H1 (cell line): ENCODE results near the gene ARNT2. TPM values are rescaled to one million over a fixed set of nuclear protein-coding genes. Genes with fewer than 3 reads are reported as not detected.

Source experiments
- CTCF ChIA-PET: fragments of 300-600 bp; sonication (Branson Sonifier 250); formaldehyde crosslinking; loops from one replicate; lab custom pipeline; 2021; ENCODE audit not compliant: partially characterized antibody; lab: Charles Lee
- POLR2A ChIA-PET: fragments of 300-600 bp; sonication (Branson Sonifier 250); formaldehyde crosslinking; loops from one replicate; lab custom pipeline; 2021; ENCODE audit warnings: inconsistent platforms; ENCODE audit not compliant: partially characterized antibody; lab: Charles Lee
- DNase-seq, 2 experiments: peaks; one replicate each; pipeline versions ENCODE4 v3.0.0 to v3.0.0-alpha.2; 2010 to 2022; ENCODE audit warnings: low spot score in 2 of 2, low read depth in 1 of 2, mixed read lengths in 1 of 2
- FAIRE-seq: peaks from 2 replicates; lab custom pipeline; 2011; peaks lifted over from hg19 to GRCh38; lab: Jason Lieb, UNC
- H2AFZ ChIP-seq: 2 replicates; pipeline ENCODE4 v1.8.1; 2012; ENCODE audit warnings: low read length, inconsistent platforms
- H2AK5ac ChIP-seq: 2 replicates; pipeline ENCODE4 v1.6.1; 2013; ENCODE audit warnings: low read depth, low read length
- H2BK120ac ChIP-seq: replicated peaks from 2 replicates; pipeline ENCODE3; 2013; ENCODE audit warnings: low read depth, low read length, inconsistent platforms
- H2BK12ac ChIP-seq: 2 replicates; pipeline ENCODE4 v1.6.1; 2013; ENCODE audit warnings: low read depth, low read length
- H2BK15ac ChIP-seq: 2 replicates; pipeline ENCODE4 v1.6.1; 2013; ENCODE audit warnings: low read length
- H2BK20ac ChIP-seq: 2 replicates; pipeline ENCODE4 v1.6.1; 2013; ENCODE audit warnings: low read length
- H2BK5ac ChIP-seq: 2 replicates; pipeline ENCODE4 v1.6.1; 2013; ENCODE audit warnings: low read depth, low read length
- H3K14ac ChIP-seq: 2 replicates; pipeline ENCODE4 v1.6.1; 2013; ENCODE audit warnings: inconsistent platforms; ENCODE audit not compliant: insufficient read length
- H3K18ac ChIP-seq: 2 replicates; pipeline ENCODE4 v1.6.1; 2013; ENCODE audit warnings: low read length; ENCODE audit errors: extremely low read depth
- H3K23ac ChIP-seq: 2 replicates; pipeline ENCODE4 v1.6.1; 2013; ENCODE audit warnings: inconsistent platforms; ENCODE audit not compliant: insufficient read length
- H3K23me2 ChIP-seq: 2 replicates; pipeline ENCODE4 v1.6.1; 2013; ENCODE audit warnings: low read depth, low read length
- H3K27ac ChIP-seq: 2 replicates; pipeline ENCODE4 v1.6.1; 2011; ENCODE audit warnings: low read depth, low read length, inconsistent platforms
- H3K27me3 ChIP-seq, 4 experiments: replicated peaks in 1 of 4; 1 replicate in 1 of 4; 2 replicates in 3 of 4; pipeline versions ENCODE4 v1.6.1 to v1.8.1; 2011 to 2013; ENCODE audit warnings: low read length in 3 of 4, mild to moderate bottlenecking in 3 of 4, inconsistent platforms in 2 of 4, mixed read lengths in 2 of 4, moderate library complexity in 1 of 4; ENCODE audit not compliant: control insufficient read depth in 3 of 4, insufficient read depth in 3 of 4; ENCODE audit errors: extremely low read depth in 1 of 4
- H3K36me3 ChIP-seq, 4 experiments: 2 replicates each; pipeline versions ENCODE4 v1.6.1 to v1.8.1; 2011 to 2013; ENCODE audit warnings: mild to moderate bottlenecking in 4 of 4, low read length in 3 of 4, moderate library complexity in 2 of 4, control low read depth in 1 of 4, inconsistent platforms in 1 of 4; ENCODE audit not compliant: insufficient read depth in 4 of 4, control insufficient read depth in 2 of 4
- H3K4ac ChIP-seq: replicated peaks from 2 replicates; pipeline ENCODE3; 2013; ENCODE audit warnings: low read length, low read depth, mixed read lengths, inconsistent platforms; ENCODE audit not compliant: insufficient read length
- H3K4me1 ChIP-seq, 4 experiments: replicated peaks in 1 of 4; 1 replicate in 1 of 4; 2 replicates in 3 of 4; pipeline versions ENCODE4 v1.6.1 to v1.8.1; 2011 to 2013; ENCODE audit warnings: low read length in 3 of 4, inconsistent platforms in 2 of 4, mixed read lengths in 1 of 4; ENCODE audit not compliant: insufficient read depth in 4 of 4, control insufficient read depth in 3 of 4
- H3K4me2 ChIP-seq, 2 experiments: 2 replicates each; pipeline versions ENCODE4 v1.6.1 to v1.8.1; 2011 to 2013; ENCODE audit warnings: low read depth in 2 of 2, low read length in 2 of 2, control low read depth in 1 of 2, inconsistent platforms in 1 of 2, mild to moderate bottlenecking in 1 of 2; ENCODE audit not compliant: insufficient read depth in 1 of 2
- H3K4me3 ChIP-seq, 4 experiments: fragments of 200-600, 300-600 bp in 1 of 4; sonication (generic), shearing (Covaris generic), sonication (Bioruptor Twin) in 1 of 4; 2 replicates each; pipeline versions ENCODE4 v1.5.1 to v1.8.1; 2011 to 2016; ENCODE audit warnings: low read length in 4 of 4, low read depth in 3 of 4, control low read depth in 2 of 4, inconsistent platforms in 2 of 4, mild to moderate bottlenecking in 2 of 4, mixed read lengths in 1 of 4, moderate library complexity in 1 of 4; ENCODE audit not compliant: insufficient read depth in 2 of 4; ENCODE audit errors: extremely low read depth in 1 of 4
- H3K56ac ChIP-seq: replicated peaks from 2 replicates; pipeline ENCODE3; 2013; ENCODE audit warnings: low read depth, mild to moderate bottlenecking, mixed read lengths, low read length, inconsistent platforms; ENCODE audit not compliant: insufficient read length
- H3K79me1 ChIP-seq: 2 replicates; pipeline ENCODE4 v1.6.1; 2013; ENCODE audit warnings: low read depth, low read length, control low read depth
- H3K79me2 ChIP-seq, 2 experiments: 2 replicates each; pipeline versions ENCODE4 v1.6.1 to v1.8.1; 2012 to 2013; ENCODE audit warnings: low read length in 2 of 2, mild to moderate bottlenecking in 2 of 2, inconsistent platforms in 1 of 2; ENCODE audit not compliant: insufficient read depth in 2 of 2, control insufficient read depth in 1 of 2
- H3K9ac ChIP-seq, 4 experiments: replicated peaks in 1 of 4; 1 replicate in 1 of 4; 2 replicates in 3 of 4; pipeline versions ENCODE4 v1.6.1 to v1.8.1; 2011 to 2013; ENCODE audit warnings: low read depth in 3 of 4, low read length in 3 of 4, control low read depth in 2 of 4, mild to moderate bottlenecking in 2 of 4, moderate library complexity in 2 of 4, inconsistent platforms in 1 of 4; ENCODE audit errors: extremely low read depth in 1 of 4
- H3K9me3 ChIP-seq, 2 experiments: 2 replicates each; pipeline versions ENCODE4 v1.6.1 to v1.8.1; 2012 to 2013; ENCODE audit warnings: mild to moderate bottlenecking in 2 of 2, moderate library complexity in 2 of 2, control low read depth in 1 of 2, inconsistent platforms in 1 of 2, low read depth in 1 of 2, low read length in 1 of 2, mixed read lengths in 1 of 2; ENCODE audit not compliant: insufficient read depth in 2 of 2
- H4K20me1 ChIP-seq, 2 experiments: replicated peaks in 1 of 2; 2 replicates each; pipeline versions ENCODE3 to v1.8.1; 2011 to 2013; ENCODE audit warnings: inconsistent platforms in 2 of 2, low read length in 2 of 2, mild to moderate bottlenecking in 1 of 2; ENCODE audit not compliant: insufficient read depth in 2 of 2, control insufficient read depth in 1 of 2
- H4K5ac ChIP-seq: 2 replicates; pipeline ENCODE4 v1.6.1; 2013; ENCODE audit warnings: low read length, low read depth, mixed read lengths, inconsistent platforms; ENCODE audit not compliant: insufficient read length
- H4K8ac ChIP-seq: 2 replicates; pipeline ENCODE4 v1.8.0; 2013; ENCODE audit warnings: mild to moderate bottlenecking, moderate library complexity, low read length, inconsistent platforms; ENCODE audit not compliant: insufficient read depth; ENCODE audit errors: extremely low read depth
- H4K91ac ChIP-seq: replicated peaks from 2 replicates; pipeline ENCODE3; 2013; ENCODE audit warnings: low read length, mixed read lengths, inconsistent platforms; ENCODE audit not compliant: insufficient read length
- CHD2 ChIP-seq: IDR thresholded peaks from 2 replicates; pipeline ENCODE4 v1.6.1; 2012; ENCODE audit warnings: low read length, improper control_type of control experiment
- CTCF ChIP-seq, 3 experiments: IDR thresholded peaks; 1 replicate in 2 of 3; 2 replicates in 1 of 3; pipeline versions ENCODE4 v1.5.1 to v1.6.1; 2011; ENCODE audit warnings: low read length in 3 of 3, mild to moderate bottlenecking in 3 of 3, inconsistent platforms in 2 of 3, low read depth in 1 of 3, moderate library complexity in 1 of 3; ENCODE audit not compliant: insufficient read depth in 1 of 3; ENCODE audit errors: control extremely low read depth in 1 of 3
- E2F6 ChIP-seq: IDR thresholded peaks from 2 replicates; pipeline ENCODE4 v1.6.1; 2012; ENCODE audit warnings: inconsistent platforms
- MAX ChIP-seq: IDR thresholded peaks from 2 replicates; pipeline ENCODE4 v1.6.1; 2012; ENCODE audit warnings: inconsistent platforms
- POLR2AphosphoS5 ChIP-seq: IDR thresholded peaks from 2 replicates; pipeline ENCODE4 v1.6.1; 2011; ENCODE audit warnings: low read depth, low read length
- RAD21 ChIP-seq, 2 experiments: IDR thresholded peaks in 1 of 2; conservative IDR thresholded peaks in 1 of 2; 2 replicates each; pipeline ENCODE4 v1.6.1; 2011; ENCODE audit warnings: low read depth in 2 of 2, low read length in 2 of 2, improper control_type of control experiment in 1 of 2, inconsistent platforms in 1 of 2, mild to moderate bottlenecking in 1 of 2, moderate library complexity in 1 of 2
- SP1 ChIP-seq: IDR thresholded peaks from 2 replicates; pipeline ENCODE4 v1.6.1; 2011; ENCODE audit warnings: low read depth, low read length
- WGBS, 2 experiments: shearing (Covaris generic) in 1 of 2; methylation state at CpG; one replicate each; pipeline versions ENCODE4 v1.1.6 to v1.1.7; 2013 to 2015; ENCODE audit warnings: low lambda C conversion rate in 2 of 2, mixed read lengths in 2 of 2, inconsistent platforms in 1 of 2, low coverage in 1 of 2, missing lambda C conversion rate in 1 of 2; ENCODE audit not compliant: insufficient replicate concordance in 2 of 2, insufficient coverage in 1 of 2, insufficient read length in 1 of 2; ENCODE audit errors: extremely low coverage in 1 of 2, missing lambda C conversion rate in 1 of 2; 5-methylcytosine and 5-hydroxymethylcytosine counted together
- polyA plus RNA-seq, 7 experiments: library from polyadenylated mRNA; depleted of rRNA in 3 of 7; stranded (reverse) in 5 of 7; unstranded in 2 of 7; fragments of >200 nt in 5 of 7; fragments of 200-250 nt in 2 of 7; gene quantifications; 1 replicate in 5 of 7; 2 replicates in 1 of 7; 4 replicates in 1 of 7; pipeline versions ENCODE4 v1.2.1 to v1.2.3, GENCODE V29; 2011 to 2013; ENCODE audit warnings: missing spikeins in 2 of 7, mixed read lengths in 2 of 7
- total RNA-seq: library from RNA; stranded (reverse); fragmentation: NEBNext Ultra II Directional; extraction: Animal tissue kit (Norgen Biotek cat#: 25700); gene quantifications from 2 replicates; pipeline ENCODE4 v1.2.1, GENCODE V29; 2021

The ARNT2 gene
- total and polyA plus RNA-seq, 2 of the 8 experiments (the other 6 are each of a cell fraction or from before 2014, with no cell fraction given) = 9.5 to 14.6 TPM

- no peak overlapping the region for H2BK12ac ChIP-seq
- DNase-seq = peak; percentile 15 to 69
These were observed 37.1 kb upstream of the ARNT2 start for GRCh38 chr15:80367094-80367493.

More at GRCh38 chr15:80367094-80367493, 37.1 kb upstream of the ARNT2 start:
- Histone ChIP-seq H3K14ac (no peak overlapping the region), H4K20me1 (no peaks in the 10 kb centered on the region), H3K4me3 (no peak overlapping the region), H3K23ac (no peak overlapping the region), H2BK20ac (no peak overlapping the region), H3K36me3 (no peaks in the 10 kb centered on the region), H2BK5ac (no peak overlapping the region; the same call in 1 of the 2 replicates), H3K4me2 (no peak overlapping the region), H3K56ac (no peak overlapping the region), H3K79me1 (no peaks in the 10 kb centered on the region), H3K4ac (no peak overlapping the region), H2AK5ac (no peak overlapping the region), H3K9ac (no peak overlapping the region), H4K8ac (no peak overlapping the region), H3K4me1 (no peaks in the 10 kb centered on the region), H3K23me2 (no peaks in the 10 kb centered on the region), H3K27ac (no peak overlapping the region), H3K27me3 (peaks cover 0 to 1% (median 0%) of the 10 kb centered on the region in 4 experiments; a peak in 1 of 7 replicates), H4K91ac (no peak overlapping the region), H3K79me2 (no peaks in the 10 kb centered on the region), H3K9me3 (peaks cover 18 to 19% of the 10 kb centered on the region in 2 experiments), H2BK15ac (no peak overlapping the region), H2AFZ (no peak overlapping the region), H3K18ac (no peak overlapping the region), H4K5ac (no peak overlapping the region), H2BK120ac (no peak overlapping the region)
- ChIA-PET POLR2A (interaction anchor here (0.6 kb wide), 1 partner anchor 452 kb away, joined by 3 read pairs; no protein-coding TSS in a partner anchor), CTCF (interaction anchor here (0.6 to 2.5 kb wide), 21 partner anchors 9 to 1010 kb away, joined by 3 to 5 read pairs (median 4); no protein-coding TSS in a partner anchor)
- peak; percentile 42 for FAIRE-seq
- 76% methylated on average over 3 of the region's 3 CpGs; no CpG with 5 or more reads in 1 of the 2 experiments for WGBS, 2 experiments
- TF ChIP-seq MAX (peak; percentile 95), SP1 (no peak), CTCF (IDR thresholded peaks at IDR 0.05; ENCODE audit: control extremely low read depth in 1 of 3, insufficient read depth in 1 of 3, low read depth in 1 of 3, low read length in 3 of 3) (peak; percentile 57 to 78 (median 66)), POLR2AphosphoS5 (no peak), CHD2 (0 out of 2 replicates have a peak, but pooled peaks have one; percentile 34), RAD21 (IDR thresholded peaks at IDR 0.05 in 1 of 2, conservative IDR thresholded peaks at IDR 0.05 in 1 of 2; ENCODE audit: low read depth in 2 of 2, low read length in 2 of 2) (peak; percentile 81), E2F6 (peak; percentile 58)
